ENCODE results near the gene WFIKKN2. TPM values are rescaled to one million over a fixed set of nuclear protein-coding genes. Genes with fewer than 3 reads are reported as not detected.

The WFIKKN2 gene
- total RNA-seq, 1 experiment from 2014 or later, result not detected

- Mint-ChIP-seq H3K27ac (ENCODE audit: unreplicated experiment) (peak overlapping the region; percentile 95), H3K4me1 (ENCODE audit: low read depth, unreplicated experiment) (peaks cover 23% of the 10 kb centered on the region), H3K4me3 (ENCODE audit: unreplicated experiment) (peak overlapping the region; percentile 79), H3K36me3 (ENCODE audit: insufficient read depth, unreplicated experiment) (peaks cover 66% of the 10 kb centered on the region), H3K27me3 (ENCODE audit: insufficient read depth, unreplicated experiment) (no peaks in the 10 kb centered on the region), H3K9me3 (ENCODE audit: unreplicated experiment) (no peaks in the 10 kb centered on the region)
- Histone ChIP-seq H3K4me1 (peaks cover 15% of the 10 kb centered on the region), H3K36me3 (ENCODE audit: control insufficient read depth, insufficient read depth, low read length) (peaks cover 7% of the 10 kb centered on the region), H3K9me3 (no peaks in the 10 kb centered on the region), H3K4me3 (ENCODE audit: low read depth, low read length) (peak overlapping the region; percentile 96), H3K27me3 (replicated peaks; ENCODE audit: control insufficient read depth, insufficient read depth, low read length) (no peaks in the 10 kb centered on the region)
- ChIA-PET POLR2A (interaction anchor here (0.5 to 5.6 kb wide), 51 partner anchors 8 to 1451 kb away, joined by 3 to 296 read pairs (median 9); partner anchors contain the start of genes CACNA1G, LUC7L3, PHB1 and SPAG9), CTCF (interaction anchor here (0.8 to 4.0 kb wide), 15 partner anchors 13 to 103 kb away, joined by 3 to 40 read pairs (median 10); no protein-coding TSS in a partner anchor)
- no TSS peak for BruUV-seq (replicated peaks)
- no peak for TF ChIP-seq CTCF (IDR thresholded peaks at IDR 0.05; ENCODE audit: insufficient read depth in 1 of 2, low read depth in 1 of 2, low read length in 1 of 2, severe bottlenecking in 1 of 2, unreplicated experiment in 1 of 2)
- intact Hi-C loops (cut with micrococcal nuclease; ENCODE audit: unreplicated experiment), result loop anchor here (5.0 kb wide), 2 partner anchors 286 to 301 kb away; partner anchors contain the start of genes NME1 and NME2
- DNase-seq, result no peak
Observed at GRCh38 chr17:50865868-50866260, 30.5 kb downstream of the WFIKKN2 start.

GRCh38 chr17:50866261-50866949 lies 31.0 kb downstream of the WFIKKN2 start, which contains the start of gene TOB1:
Gene TOB1 (minus strand): TSS chr17:50866354. CDS start chr17:50864017, 2,337 bp downstream.
- Mint-ChIP-seq H3K4me1 (ENCODE audit: low read depth, unreplicated experiment) (peaks cover 23% of the 10 kb centered on the region), H3K27me3 (ENCODE audit: insufficient read depth, unreplicated experiment) (no peaks in the 10 kb centered on the region)

More at GRCh38 chr17:50866261-50866949, 31.0 kb downstream of the WFIKKN2 start, which contains the start of gene TOB1:
- TF ChIP-seq CTCF (IDR thresholded peaks at IDR 0.05; ENCODE audit: insufficient read depth in 1 of 2, low read depth in 1 of 2, low read length in 1 of 2, severe bottlenecking in 1 of 2, unreplicated experiment in 1 of 2), result no peak
- intact Hi-C loops (cut with micrococcal nuclease; ENCODE audit: unreplicated experiment), result loop anchor here (5.0 kb wide), 2 partner anchors 286 to 301 kb away; partner anchors contain the start of genes NME1 and NME2
- DNase-seq, result peak; percentile 100
- POLR2A ChIA-PET, result interaction anchor here (0.5 to 5.6 kb wide), 65 partner anchors 8 to 1452 kb away, joined by 3 to 296 read pairs (median 7); partner anchors contain the start of genes CACNA1G, LUC7L3, PHB1 and SPAG9
- H3K4me3 ChIP-seq (ENCODE audit: low read depth, low read length), result peak within 1 kb of the TSS; percentile 96
- H3K27ac Mint-ChIP-seq (ENCODE audit: unreplicated experiment), result peak within 1 kb of the TSS; percentile 95
- no TSS peak for BruUV-seq (replicated peaks)
- peaks cover 61% of the 10 kb centered on the region for H3K36me3 Mint-ChIP-seq (ENCODE audit: insufficient read depth, unreplicated experiment)
- CTCF ChIA-PET, result interaction anchor here (0.5 to 4.0 kb wide), 19 partner anchors 14 to 281 kb away, joined by 3 to 40 read pairs (median 7); no protein-coding TSS in a partner anchor
- peaks cover 7% of the 10 kb centered on the region for H3K36me3 ChIP-seq (ENCODE audit: control insufficient read depth, insufficient read depth, low read length)
- H3K4me1 ChIP-seq, result peaks cover 15% of the 10 kb centered on the region
- no peaks in the 10 kb centered on the region for H3K9me3 Mint-ChIP-seq (ENCODE audit: unreplicated experiment)
- peak within 1 kb of the TSS; percentile 79 for H3K4me3 Mint-ChIP-seq (ENCODE audit: unreplicated experiment)
- no peaks in the 10 kb centered on the region for H3K27me3 ChIP-seq (replicated peaks; ENCODE audit: control insufficient read depth, insufficient read depth, low read length)
- H3K9me3 ChIP-seq, result no peaks in the 10 kb centered on the region
